ENCODE measurements around the gene R3HDM2. TPM values are rescaled to one million over a fixed set of nuclear protein-coding genes. Genes with fewer than 3 reads are reported as not detected.

Gene R3HDM2
- total and polyA plus RNA-seq, 2 donors (not counting 1 experiment from before 2014, with no cell fraction given): 104 to 129 TPM

DNA sequence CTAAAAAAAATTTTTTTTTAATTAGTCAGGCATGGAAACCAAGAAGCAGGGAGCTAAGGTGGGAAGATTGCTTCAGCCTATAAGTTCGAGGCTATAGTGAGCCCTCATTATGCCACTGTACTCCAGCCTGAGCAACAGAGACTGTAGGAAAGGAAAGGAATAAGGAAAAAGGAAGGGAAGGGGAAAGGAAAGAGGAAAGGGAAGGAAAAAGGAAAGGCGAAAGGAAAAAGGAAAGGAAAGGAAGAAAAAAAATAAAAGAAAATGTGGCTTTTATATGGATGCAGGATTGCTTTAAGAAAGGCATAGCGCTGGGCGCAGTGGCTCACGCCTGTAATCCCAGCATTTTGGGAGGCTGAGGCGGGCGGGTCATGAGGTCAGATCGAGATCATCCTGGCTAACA is 70.4 kb downstream of the R3HDM2 start:
- H3K4me3 Mint-ChIP-seq: no peak overlapping the region
- Histone ChIP-seq H3K4me1 (ENCODE audit: control insufficient read depth in 2 of 2, insufficient read depth in 2 of 2, low read length in 2 of 2) (no peaks in the 10 kb centered on the region), H3K79me2 (ENCODE audit: control insufficient read depth, insufficient read depth, low read length) (peaks cover 20% of the 10 kb centered on the region), H3K4me3 (ENCODE audit: control extremely low read depth in 1 of 5, extremely low read depth in 1 of 5, insufficient read depth in 1 of 5, low read depth in 2 of 5, low read length in 4 of 5) (no peak overlapping the region), H3K9me3 (ENCODE audit: control extremely low read depth in 1 of 3, control insufficient read depth in 2 of 3, insufficient read depth in 1 of 3, low read length in 2 of 3) (no peaks in the 10 kb centered on the region), H4K20me1 (ENCODE audit: control insufficient read depth, insufficient read depth, low read length, poor library complexity, severe bottlenecking) (no peaks in the 10 kb centered on the region), H3K36me3 (replicated peaks in 1 of 2; ENCODE audit: control extremely low read depth in 1 of 2, control insufficient read depth in 1 of 2, extremely low read depth in 1 of 2, insufficient read depth in 2 of 2, low read length in 1 of 2) (peaks cover 3 to 5% of the 10 kb centered on the region in 2 experiments), H3K9ac (ENCODE audit: low read length) (no peak overlapping the region), H3K27me3 (replicated peaks in 1 of 4; ENCODE audit: control extremely low read depth in 1 of 4, control insufficient read depth in 3 of 4, insufficient read depth in 4 of 4, low read length in 3 of 4) (no peaks in the 10 kb centered on the region), H3K27ac (ENCODE audit: low read length in 2 of 2) (no peak overlapping the region), H2AFZ (ENCODE audit: insufficient read depth, low read depth, low read length, poor library complexity, severe bottlenecking) (no peak overlapping the region), H3K4me2 (replicated peaks; ENCODE audit: low read depth, low read length, poor library complexity, severe bottlenecking) (no peak overlapping the region)
- H3K9me3 Mint-ChIP-seq (ENCODE audit: insufficient read depth): no peaks in the 10 kb centered on the region
- intact Hi-C loops (cut with micrococcal nuclease): no loop called here
- H3K27me3 Mint-ChIP-seq: no peaks in the 10 kb centered on the region
- H3K27ac Mint-ChIP-seq: no peak overlapping the region
- CTCF ChIA-PET: no interaction called here
- POLR2A ChIA-PET: no interaction called here
- DNase-seq: no peak
- 100% methylated on average over 5 of the region's 8 CpGs for WGBS (ENCODE audit: insufficient coverage)
- no peak for TF ChIP-seq EZH2 (IDR thresholded peaks at IDR 0.05; ENCODE audit: borderline replicate concordance, insufficient read depth, low read depth, low read length, poor library complexity, severe bottlenecking)
- TF ChIP-seq, protein P1, sequence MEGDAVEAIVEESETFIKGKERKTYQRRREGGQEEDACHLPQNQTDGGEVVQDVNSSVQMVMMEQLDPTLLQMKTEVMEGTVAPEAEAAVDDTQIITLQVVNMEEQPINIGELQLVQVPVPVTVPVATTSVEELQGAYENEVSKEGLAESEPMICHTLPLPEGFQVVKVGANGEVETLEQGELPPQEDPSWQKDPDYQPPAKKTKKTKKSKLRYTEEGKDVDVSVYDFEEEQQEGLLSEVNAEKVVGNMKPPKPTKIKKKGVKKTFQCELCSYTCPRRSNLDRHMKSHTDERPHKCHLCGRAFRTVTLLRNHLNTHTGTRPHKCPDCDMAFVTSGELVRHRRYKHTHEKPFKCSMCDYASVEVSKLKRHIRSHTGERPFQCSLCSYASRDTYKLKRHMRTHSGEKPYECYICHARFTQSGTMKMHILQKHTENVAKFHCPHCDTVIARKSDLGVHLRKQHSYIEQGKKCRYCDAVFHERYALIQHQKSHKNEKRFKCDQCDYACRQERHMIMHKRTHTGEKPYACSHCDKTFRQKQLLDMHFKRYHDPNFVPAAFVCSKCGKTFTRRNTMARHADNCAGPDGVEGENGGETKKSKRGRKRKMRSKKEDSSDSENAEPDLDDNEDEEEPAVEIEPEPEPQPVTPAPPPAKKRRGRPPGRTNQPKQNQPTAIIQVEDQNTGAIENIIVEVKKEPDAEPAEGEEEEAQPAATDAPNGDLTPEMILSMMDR (IDR thresholded peaks at IDR 0.05): no peak
- H3K4me1 Mint-ChIP-seq: peaks cover 1% of the 10 kb centered on the region
- no peak for ATAC-seq (ENCODE audit: low read depth)

- CTCF ChIA-PET: no interaction called here
Observed at GRCh38 chr12:57358646-57359045, 72.2 kb downstream of the R3HDM2 start.

More at GRCh38 chr12:57358646-57359045, 72.2 kb downstream of the R3HDM2 start:
- POLR2A ChIA-PET: interaction anchor here (0.7 kb wide), 2 partner anchors 10 to 27 kb away, joined by 3 read pairs; no protein-coding TSS in a partner anchor
- Histone ChIP-seq H3K79me2 (ENCODE audit: control insufficient read depth, insufficient read depth, low read length) (peaks cover 14% of the 10 kb centered on the region), H3K36me3 (replicated peaks in 1 of 2; ENCODE audit: control extremely low read depth in 1 of 2, control insufficient read depth in 1 of 2, extremely low read depth in 1 of 2, insufficient read depth in 2 of 2, low read length in 1 of 2) (peaks cover 3 to 5% of the 10 kb centered on the region in 2 experiments), H3K4me3 (ENCODE audit: control extremely low read depth in 1 of 5, extremely low read depth in 1 of 5, insufficient read depth in 1 of 5, low read depth in 2 of 5, low read length in 4 of 5) (no peak overlapping the region), H3K27ac (ENCODE audit: low read length in 2 of 2) (no peak overlapping the region), H3K4me1 (ENCODE audit: control insufficient read depth in 2 of 2, insufficient read depth in 2 of 2, low read length in 2 of 2) (no peaks in the 10 kb centered on the region), H3K4me2 (replicated peaks; ENCODE audit: low read depth, low read length, poor library complexity, severe bottlenecking) (no peak overlapping the region), H2AFZ (ENCODE audit: insufficient read depth, low read depth, low read length, poor library complexity, severe bottlenecking) (no peak overlapping the region), H3K9ac (ENCODE audit: low read length) (no peak overlapping the region), H3K27me3 (replicated peaks in 1 of 4; ENCODE audit: control extremely low read depth in 1 of 4, control insufficient read depth in 3 of 4, insufficient read depth in 4 of 4, low read length in 3 of 4) (no peaks in the 10 kb centered on the region), H4K20me1 (ENCODE audit: control insufficient read depth, insufficient read depth, low read length, poor library complexity, severe bottlenecking) (no peaks in the 10 kb centered on the region), H3K9me3 (ENCODE audit: control extremely low read depth in 1 of 3, control insufficient read depth in 2 of 3, insufficient read depth in 1 of 3, low read length in 2 of 3) (no peaks in the 10 kb centered on the region)
- no CpG with 5 or more reads among the region's 4 CpGs for WGBS (ENCODE audit: insufficient coverage)
- H3K27ac Mint-ChIP-seq: no peak overlapping the region
- TF ChIP-seq EZH2 (IDR thresholded peaks at IDR 0.05; ENCODE audit: borderline replicate concordance, insufficient read depth, low read depth, low read length, poor library complexity, severe bottlenecking): no peak
- TF ChIP-seq, protein P1 (IDR thresholded peaks at IDR 0.05): no peak
- no peak for DNase-seq
- no peak overlapping the region for H3K4me3 Mint-ChIP-seq
- ATAC-seq (ENCODE audit: low read depth): no peak
- no peaks in the 10 kb centered on the region for H3K27me3 Mint-ChIP-seq
- peaks cover 1% of the 10 kb centered on the region for H3K4me1 Mint-ChIP-seq
- H3K9me3 Mint-ChIP-seq (ENCODE audit: insufficient read depth): no peaks in the 10 kb centered on the region
- intact Hi-C loops (cut with micrococcal nuclease): no loop called here

Measured in B cell (primary cell).